Erythroblast (primary cell): Measurements from ENCODE around the gene C16orf90.
"Not testable (repeated sequence)": the region's sequence is repeated elsewhere in the genome, so short reads cannot be mapped to it uniquely, and the experiment has no call there.

Source experiments
- GATA1 ChIP-seq: IDR thresholded peaks from 2 replicates; pipeline ENCODE4 v1.6.1; 2011; ENCODE audit warnings: low read depth, mild to moderate bottlenecking, control low read depth, low read length, moderate library complexity
- POLR2A ChIP-seq: IDR thresholded peaks from 2 replicates; pipeline ENCODE4 v1.6.1; 2011; ENCODE audit warnings: mild to moderate bottlenecking, low read length

DNA sequence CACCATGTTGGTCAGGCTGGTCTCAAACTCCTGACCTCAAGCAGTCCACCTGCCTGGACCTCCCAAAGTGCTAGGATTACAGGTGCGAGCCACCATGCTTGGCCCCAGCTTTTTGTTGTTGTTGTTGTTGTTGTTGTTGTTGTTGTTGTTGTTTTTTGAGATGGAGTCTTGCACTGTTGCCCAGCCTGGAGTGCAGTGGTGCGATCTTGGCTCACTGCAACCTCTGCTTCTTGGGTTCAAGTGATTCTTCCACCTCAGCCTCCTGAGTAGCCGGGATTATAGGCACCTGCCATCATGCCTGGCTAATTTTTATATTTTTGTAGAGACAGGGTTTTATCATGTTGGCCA, 21.7 kb downstream of the C16orf90 start:
- TF ChIP-seq POLR2A, GATA1: not testable (repeated sequence)
